OCI-LY1 (cell line): ENCODE data around the gene RASAL2.

Source experiments
- CTCF ChIP-seq: fragments of 200-600 bp; sonication (generic), shearing (Covaris generic); IDR thresholded peaks from 2 replicates; pipeline ENCODE4 v1.5.1; 2017; ENCODE audit warnings: mild to moderate bottlenecking, antibody characterized with exemption, low read length, moderate library complexity, mixed read lengths
- EZH2 ChIP-seq: fragments of 200-600 bp; sonication (generic), shearing (Covaris generic); IDR thresholded peaks from 2 replicates; pipeline ENCODE4 v1.8.0; 2017; ENCODE audit warnings: borderline replicate concordance, mixed run types, mild to moderate bottlenecking, antibody characterized with exemption, low read length, moderate library complexity, mixed read lengths

DNA sequence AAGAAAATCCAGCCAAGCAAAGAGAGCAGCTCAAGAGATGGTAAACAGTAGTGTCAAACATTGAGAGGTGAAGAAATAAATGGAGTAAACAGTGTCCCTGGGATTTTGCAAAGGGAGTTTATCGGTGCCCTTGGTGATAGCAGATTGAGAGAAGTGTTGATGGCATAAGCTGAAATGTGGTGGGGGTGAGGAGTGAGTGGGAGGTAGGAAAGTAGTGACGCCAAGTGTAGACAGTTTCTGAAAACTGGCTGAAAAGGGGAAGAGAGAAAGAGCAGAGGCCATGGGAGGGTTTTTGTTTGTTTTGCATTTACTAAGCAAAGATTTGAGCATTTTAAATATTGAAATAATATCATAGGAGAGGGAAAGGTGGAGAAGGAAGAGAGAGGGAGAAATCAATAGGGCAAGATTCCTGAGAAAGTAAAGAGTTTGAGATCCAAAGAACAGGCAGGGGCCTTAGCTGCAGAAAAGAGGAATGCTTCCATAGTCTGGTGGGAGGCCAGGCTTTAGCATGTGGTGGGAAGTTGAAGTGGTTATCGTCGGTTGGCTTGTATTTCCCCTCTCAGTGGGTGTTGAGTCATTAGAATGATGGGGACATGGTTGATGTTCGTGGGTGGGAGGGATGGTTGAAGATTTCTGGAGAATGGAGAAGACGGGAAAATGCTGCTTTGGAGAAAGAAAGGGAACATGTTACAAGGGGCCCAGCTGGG, 26.8 kb upstream of the RASAL2 start:
- no peak for TF ChIP-seq CTCF
- no peak for TF ChIP-seq EZH2
